GM18870 (cell line): ENCODE measurements around the gene LMO2.

Experiments used
- ATAC-seq: cut with Tn5 transposase; IDR thresholded peaks from one replicate; pipeline ENCODE4 v1.9.1; 2021; ENCODE audit warnings: moderate library complexity; ENCODE audit not compliant: unreplicated experiment

LMO2 gene

GRCh38 chr11:33889821-33890378 lies 2.0 kb downstream of the LMO2 start:
- ATAC-seq, result no peak

GRCh38 chr11:33889296-33889695 lies 2.6 kb downstream of the LMO2 start:
- no peak for ATAC-seq

- ATAC-seq, result no peak
Measured at GRCh38 chr11:33887886-33888285, 4.0 kb downstream of the LMO2 start.

- no peak for ATAC-seq
Measured at GRCh38 chr11:33885338-33886005, 6.4 kb downstream of the LMO2 start.

GRCh38 chr11:33884601-33885000 lies 7.3 kb downstream of the LMO2 start:
- no peak for ATAC-seq

GRCh38 chr11:33884035-33884434 lies 7.8 kb downstream of the LMO2 start:
- no peak for ATAC-seq

GRCh38 chr11:33881651-33882503 lies 10.0 kb downstream of the LMO2 start:
- no peak for ATAC-seq

GRCh38 chr11:33880979-33881378 lies 10.9 kb downstream of the LMO2 start:
- no peak for ATAC-seq

- ATAC-seq, result no peak
Measured at GRCh38 chr11:33879375-33879774, 12.5 kb downstream of the LMO2 start.

- ATAC-seq, result no peak
Measured at GRCh38 chr11:33877038-33877437, 14.8 kb downstream of the LMO2 start.

GRCh38 chr11:33875621-33876294 lies 16.1 kb downstream of the LMO2 start:
- ATAC-seq, result no peak

- ATAC-seq, result no peak
Measured at GRCh38 chr11:33874910-33875490, 16.9 kb downstream of the LMO2 start.

GRCh38 chr11:33874433-33874832 lies 17.4 kb downstream of the LMO2 start:
- ATAC-seq, result no peak

GRCh38 chr11:33869481-33870422 lies 22.1 kb downstream of the LMO2 start:
- no peak for ATAC-seq

- ATAC-seq, result no peak
Measured at GRCh38 chr11:33868647-33869461, 23.0 kb downstream of the LMO2 start.

- no peak for ATAC-seq
Measured at GRCh38 chr11:33867996-33868646, 23.8 kb downstream of the LMO2 start.

- ATAC-seq, result no peak
Measured at GRCh38 chr11:33867561-33867960, 24.3 kb downstream of the LMO2 start.

- no peak for ATAC-seq
Measured at GRCh38 chr11:33866936-33867335, 24.9 kb downstream of the LMO2 start.

GRCh38 chr11:33864479-33864878 lies 27.4 kb downstream of the LMO2 start:
- no peak for ATAC-seq
